NCI-H146 treated with DMSO at 0.1 percent for 48 hours (cell line): ENCODE results near the gene PILRA.
"Not testable (repeated sequence)": the region's sequence is repeated elsewhere in the genome, so short reads cannot be mapped to it uniquely, and the experiment has no call there.

Experiments used
- DNase-seq: peaks from one replicate; lab custom pipeline; 2025; ENCODE audit not compliant: unreplicated experiment; lab: John Stamatoyannopoulos, UW

Gene PILRA

GRCh38 chr7:100357131-100357561 is 16.1 kb upstream of the PILRA start:
- DNase-seq: no peak

GRCh38 chr7:100358027-100358856 is 15.0 kb upstream of the PILRA start, which contains the start of gene PILRB:
PILRB (plus strand) TSS chr7:100358117; CDS start chr7:100358303, 186 bp downstream.
- DNase-seq: no peak

GRCh38 chr7:100358857-100359212 is 14.5 kb upstream of the PILRA start:
- DNase-seq: no peak

- no peak for DNase-seq
Observed at GRCh38 chr7:100360135-100360854, 13.0 kb upstream of the PILRA start.

GRCh38 chr7:100363098-100363497 is 10.2 kb upstream of the PILRA start:
- DNase-seq: no peak

- DNase-seq: not testable (repeated sequence)
Observed at GRCh38 chr7:100363797-100364196, 9.5 kb upstream of the PILRA start.

- DNase-seq: no peak
Observed at GRCh38 chr7:100364480-100364879, 8.8 kb upstream of the PILRA start.

- DNase-seq: not testable (repeated sequence)
Observed at GRCh38 chr7:100365998-100366367, 7.3 kb upstream of the PILRA start.

- DNase-seq: no peak
Observed at GRCh38 chr7:100366411-100367250, 6.7 kb upstream of the PILRA start.

GRCh38 chr7:100367251-100367620 is 6.1 kb upstream of the PILRA start:
- no peak for DNase-seq

- no peak for DNase-seq
Observed at GRCh38 chr7:100367676-100368613, 5.3 kb upstream of the PILRA start.

- DNase-seq: no peak
Observed at GRCh38 chr7:100369105-100369504, 4.2 kb upstream of the PILRA start.

- DNase-seq: no peak
Observed at GRCh38 chr7:100370303-100370702, 3.0 kb upstream of the PILRA start.

- DNase-seq: no peak
Observed at GRCh38 chr7:100370746-100371145, 2.5 kb upstream of the PILRA start.

- no peak for DNase-seq
Observed at GRCh38 chr7:100371561-100372171, 1.6 kb upstream of the PILRA start.

GRCh38 chr7:100372256-100372655 is 1.0 kb upstream of the PILRA start:
- DNase-seq: no peak

GRCh38 chr7:100372694-100373093 is 593 bp upstream of the PILRA start:
- no peak for DNase-seq

GRCh38 chr7:100373870-100374598 is 747 bp downstream of the PILRA start:
- not testable (repeated sequence) for DNase-seq

GRCh38 chr7:100374601-100375000 is 1.3 kb downstream of the PILRA start:
- no peak for DNase-seq
